Hematopoietic multipotent progenitor cell treated with erythropoietin and hydrocortisone succinate and interleukin-3 and kit ligand, for 17 days (in vitro differentiated cells): ENCODE data around the gene P2RX2.

Experiments
- DNase-seq: peaks from one replicate; pipeline ENCODE4 v3.0.0-alpha.2; 2015; ENCODE audit warnings: low spot score

The P2RX2 gene

GRCh38 chr12:132638541-132639408, 20.2 kb downstream of the P2RX2 start:
- DNase-seq: no peak

- DNase-seq: no peak
Measured at GRCh38 chr12:132639956-132640520, 21.5 kb downstream of the P2RX2 start.

GRCh38 chr12:132640936-132641335, 22.4 kb downstream of the P2RX2 start:
- no peak for DNase-seq

DNA sequence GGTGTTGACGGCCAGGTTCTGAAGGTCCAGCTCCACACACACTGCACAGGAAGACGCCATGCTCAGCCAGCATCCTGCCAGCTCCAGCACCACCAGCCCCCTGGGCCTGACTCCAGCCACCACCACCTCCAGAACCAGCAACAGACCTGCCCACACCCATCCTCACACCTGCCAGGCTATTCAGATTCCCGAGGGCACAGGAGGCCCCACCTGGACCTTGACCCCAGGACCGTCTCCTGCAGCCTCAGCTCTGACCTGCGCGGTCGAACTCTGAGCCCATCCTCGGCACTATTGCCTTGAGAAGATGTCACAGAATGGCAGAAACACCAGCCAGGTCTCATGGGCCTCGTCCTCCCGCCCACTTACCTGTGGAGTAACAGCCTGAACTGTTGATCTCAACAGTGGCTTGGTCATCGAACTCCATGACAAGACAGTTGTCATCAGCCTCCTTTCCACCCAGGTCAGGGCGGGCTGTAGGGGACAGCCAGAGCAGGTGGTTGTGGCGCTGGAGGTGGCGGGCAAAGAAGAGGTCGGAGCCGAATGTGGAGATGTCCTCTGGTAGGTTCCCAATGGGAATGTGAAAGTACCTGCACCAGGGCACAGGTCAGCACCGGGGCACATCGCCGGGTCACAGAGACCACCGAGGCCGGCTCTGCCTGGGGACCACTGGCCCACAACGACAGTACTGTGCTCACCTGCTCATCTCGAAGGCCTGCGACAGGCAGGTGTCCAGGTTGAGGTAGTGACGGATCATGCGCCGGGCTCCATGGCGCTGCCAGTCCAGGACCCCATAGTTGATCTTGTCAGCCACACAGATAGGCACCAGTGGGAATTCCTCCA, 23.5 kb downstream of the P2RX2 start:
- DNase-seq: no peak

- DNase-seq: no peak
Measured at GRCh38 chr12:132642846-132643835, 24.6 kb downstream of the P2RX2 start.

- DNase-seq: no peak
Measured at GRCh38 chr12:132646850-132647249, 28.3 kb downstream of the P2RX2 start.

GRCh38 chr12:132647858-132648257, 29.3 kb downstream of the P2RX2 start:
- no peak for DNase-seq

DNA sequence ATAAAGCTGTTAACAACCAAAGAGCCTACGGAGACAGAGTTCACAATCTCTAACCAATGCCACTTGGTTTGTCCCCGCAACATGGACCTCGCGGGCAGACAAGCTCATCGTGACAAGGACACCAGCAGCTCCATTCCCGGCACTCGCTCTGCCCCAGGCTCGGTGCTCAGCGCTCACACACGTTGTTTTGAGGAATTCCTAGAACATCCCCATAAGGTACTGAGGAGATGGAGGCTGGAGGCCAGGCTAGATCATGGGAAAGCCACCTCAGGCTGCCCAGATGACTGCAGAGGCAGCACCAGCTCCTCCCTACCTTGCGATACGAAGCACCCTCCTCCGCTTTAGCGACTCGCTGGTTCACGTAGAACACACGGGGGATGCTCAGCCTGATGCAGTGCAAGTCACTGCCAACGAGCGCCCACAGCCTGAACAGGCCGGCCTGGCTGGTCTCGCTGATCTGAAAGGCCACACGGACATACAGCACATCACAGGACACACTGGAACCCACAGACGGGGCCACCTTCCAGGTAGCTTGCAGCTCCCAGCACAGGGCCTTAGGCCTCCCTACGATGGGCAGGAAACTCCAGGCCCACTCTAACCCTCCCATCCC, 30.1 kb downstream of the P2RX2 start:
- no peak for DNase-seq

GRCh38 chr12:132649226-132649945, 30.8 kb downstream of the P2RX2 start:
- no peak for DNase-seq

DNA sequence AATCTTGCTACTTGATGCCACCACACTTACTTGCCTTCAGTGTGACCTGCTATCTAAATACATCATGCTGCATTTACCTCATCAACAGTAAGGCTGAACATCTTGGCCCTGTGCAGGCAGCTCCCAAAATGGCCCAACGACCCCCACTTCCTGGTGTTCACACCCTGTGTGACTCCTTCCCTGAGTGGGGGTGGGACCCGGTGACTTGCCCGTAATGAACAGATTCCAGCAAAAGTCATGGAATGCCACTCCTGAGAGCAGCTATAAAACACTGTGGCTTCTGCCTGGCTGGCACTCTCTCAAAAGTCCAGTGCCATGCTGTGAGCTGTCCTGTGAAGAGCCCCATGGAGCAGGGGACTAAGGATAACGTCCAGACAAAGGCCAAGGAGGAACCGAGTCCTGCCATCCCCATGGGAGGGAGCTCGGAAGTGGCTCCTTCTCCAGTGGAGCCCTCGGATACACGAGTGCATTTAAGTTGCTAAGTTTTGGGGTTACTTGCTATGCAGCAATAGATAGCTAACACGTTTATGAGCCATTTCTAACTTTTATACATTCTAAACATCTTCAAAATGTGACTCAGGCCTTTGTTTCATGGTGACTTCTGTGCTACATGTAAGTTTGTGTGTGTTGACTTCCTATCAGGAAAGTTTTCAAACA, 33.0 kb downstream of the P2RX2 start:
- DNase-seq: no peak

- no peak for DNase-seq
Measured at GRCh38 chr12:132653567-132654290, 35.2 kb downstream of the P2RX2 start.

GRCh38 chr12:132657004-132657727, 38.6 kb downstream of the P2RX2 start:
- no peak for DNase-seq

GRCh38 chr12:132658149-132658894, 39.7 kb downstream of the P2RX2 start:
- DNase-seq: no peak

GRCh38 chr12:132659146-132659545, 40.6 kb downstream of the P2RX2 start:
- no peak for DNase-seq

DNA sequence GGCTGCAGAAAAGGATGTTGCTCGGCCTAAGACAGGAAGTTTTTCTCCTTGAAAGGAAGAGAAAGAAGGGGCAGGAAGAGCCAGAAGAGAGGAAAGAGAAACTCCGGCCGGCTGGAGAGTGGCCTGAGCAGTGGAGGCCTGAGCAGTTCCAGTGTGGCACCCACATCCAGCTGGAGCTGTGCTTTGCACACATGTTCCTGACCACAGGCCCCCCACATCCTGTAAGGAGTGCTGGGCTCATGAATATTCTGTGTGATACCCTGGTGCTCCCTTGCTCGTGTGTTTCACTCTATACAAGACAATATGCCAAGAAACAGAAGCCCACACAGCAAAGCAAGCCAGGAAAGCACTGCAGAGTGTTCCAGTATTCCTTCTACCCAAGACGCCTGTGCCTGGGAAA, 41.5 kb downstream of the P2RX2 start:
- DNase-seq: no peak

DNA sequence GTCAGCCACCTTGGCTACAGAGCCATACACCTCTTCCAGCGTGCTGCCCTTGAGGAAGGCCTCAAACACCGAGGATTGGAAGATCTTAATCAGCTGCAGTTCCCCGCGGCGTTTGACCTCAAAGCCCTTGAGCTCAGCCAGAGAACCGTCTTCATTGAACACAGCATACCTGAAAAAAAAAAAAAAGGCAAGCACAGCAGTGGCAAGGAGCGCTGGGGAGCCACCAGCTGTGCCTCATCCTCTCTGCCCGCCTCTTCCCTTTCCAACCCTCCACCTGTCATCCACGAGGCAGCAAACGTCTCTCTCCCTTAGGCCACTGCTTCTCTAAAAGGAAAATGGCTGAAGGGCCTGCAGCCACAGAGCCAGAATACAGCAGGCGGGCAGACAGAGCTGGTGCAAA, 42.4 kb downstream of the P2RX2 start:
- no peak for DNase-seq

DNA sequence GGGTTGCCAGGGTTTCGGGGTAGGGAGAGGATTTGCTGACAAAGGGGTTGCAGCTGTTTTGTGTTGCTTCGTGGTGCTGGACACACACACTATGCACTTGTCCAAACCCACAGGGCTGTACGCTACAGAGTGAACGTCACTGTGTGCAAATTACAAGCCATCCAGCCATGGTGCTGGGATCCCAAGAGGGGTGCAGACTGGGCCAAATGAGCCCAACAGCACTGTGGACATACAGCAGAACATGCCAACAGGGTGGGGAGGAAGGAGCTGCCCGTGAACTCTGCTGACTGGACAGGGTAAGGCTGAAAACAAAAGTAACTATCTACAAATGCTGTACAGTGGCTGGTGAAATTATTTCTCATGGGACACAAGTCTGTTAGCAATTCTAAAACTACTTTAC, 43.4 kb downstream of the P2RX2 start:
- DNase-seq: no peak
